HepG2 (cell line): Measurements from ENCODE around the gene GPT2. TPM values are rescaled to one million over a fixed set of nuclear protein-coding genes. Genes with fewer than 3 reads are reported as not detected.

Experiments
- ATAC-seq: fragments of 200-7000 bp; cut with Tn5 transposase; 3 replicates; pipeline ENCODE4 v1.9.1; 2020; ENCODE audit warnings: mild to moderate bottlenecking, moderate library complexity
- BruUV-seq: library from RNA; stranded (reverse); fragments of 400-500 nt; replicated peaks from 2 replicates; lab custom pipeline; 2021; lab: Mats Ljungman, UMichigan
- CTCF ChIA-PET: fragments of 300-600 bp; formaldehyde crosslinking; extraction: SDS; loops from one replicate; lab custom pipeline; 2021; ENCODE audit warnings: low total read pairs, inconsistent platforms, low intra/inter-chr PET ratio; lab: Yijun Ruan, JAX
- POLR2A ChIA-PET: fragments of 350-600 bp; sonication (Branson Sonifier 250); formaldehyde crosslinking; loops from one replicate; lab custom pipeline; 2020; ENCODE audit warnings: antibody characterized with exemption, inconsistent platforms; lab: Yijun Ruan, JAX
- DNase-seq: peaks from one replicate; pipeline ENCODE4 v3.0.0-alpha.2; 2015; ENCODE audit warnings: low spot score
- FAIRE-seq: peaks from 3 replicates; lab custom pipeline; 2011; peaks lifted over from hg19 to GRCh38; lab: Jason Lieb, UNC
- H2AFZ ChIP-seq: one replicate; pipeline ENCODE4 v1.6.1; 2011; ENCODE audit warnings: low read length, inconsistent platforms
- H3K27ac ChIP-seq: fragments of 300-600 bp; 3 replicates; pipeline ENCODE4 v1.8.0; 2011; ENCODE audit warnings: mixed run types, mild to moderate bottlenecking, mixed read lengths, low read length, inconsistent platforms; ENCODE audit not compliant: insufficient read depth; ENCODE audit errors: extremely low read length
- H3K27me3 ChIP-seq, 2 experiments: fragments of 200-600 bp in 1 of 2; 2 replicates in 1 of 2; 3 replicates in 1 of 2; pipeline versions ENCODE4 v1.6.0 to v1.8.0; 2011; ENCODE audit warnings: low read length in 2 of 2, mild to moderate bottlenecking in 2 of 2, moderate library complexity in 2 of 2, inconsistent platforms in 1 of 2; ENCODE audit not compliant: insufficient read depth in 2 of 2, control insufficient read depth in 1 of 2
- H3K36me3 ChIP-seq, 2 experiments: fragments of 200-600 bp in 1 of 2; replicated peaks in 1 of 2; 2 replicates in 1 of 2; 3 replicates in 1 of 2; pipeline versions ENCODE4 v1.5.1 to v1.8.0; 2011; ENCODE audit warnings: low read length in 2 of 2, inconsistent platforms in 1 of 2; ENCODE audit not compliant: insufficient read depth in 2 of 2, control insufficient read depth in 1 of 2
- H3K4me1 ChIP-seq: 2 replicates; pipeline ENCODE4 v1.5.1; 2012; ENCODE audit warnings: low read length, inconsistent platforms; ENCODE audit not compliant: insufficient read depth
- H3K4me2 ChIP-seq: 2 replicates; pipeline ENCODE4 v1.6.0; 2011; ENCODE audit warnings: low read depth, low read length, inconsistent platforms
- H3K4me3 ChIP-seq, 3 experiments: fragments of 200-600 bp in 1 of 3; sonication (generic), shearing (Covaris generic) in 1 of 3; replicated peaks in 1 of 3; 2 replicates each; pipeline ENCODE4 v1.5.1; 2011 to 2016; ENCODE audit warnings: low read length in 3 of 3, inconsistent platforms in 2 of 3, low read depth in 2 of 3, mild to moderate bottlenecking in 2 of 3, control low read depth in 1 of 3, mixed read lengths in 1 of 3; ENCODE audit not compliant: insufficient read depth in 1 of 3
- H3K79me2 ChIP-seq: one replicate; pipeline ENCODE4 v1.6.1; 2011; ENCODE audit warnings: low read length, inconsistent platforms; ENCODE audit not compliant: insufficient read depth
- H3K9ac ChIP-seq: 2 replicates; pipeline ENCODE4 v1.6.0; 2011; ENCODE audit warnings: mild to moderate bottlenecking, low read depth, low read length, inconsistent platforms; ENCODE audit not compliant: insufficient read depth
- H3K9me3 ChIP-seq: 2 replicates; pipeline ENCODE4 v1.5.1; 2012; ENCODE audit warnings: mild to moderate bottlenecking, low read length
- H4K20me1 ChIP-seq: 2 replicates; pipeline ENCODE4 v1.6.0; 2011; ENCODE audit warnings: inconsistent platforms, mild to moderate bottlenecking, low read length, moderate library complexity; ENCODE audit not compliant: insufficient read depth
- ADNP ChIP-seq: sonication (generic); formaldehyde crosslinking; IDR thresholded peaks from 2 replicates; pipeline ENCODE4 v1.4.0; 2020; ENCODE audit warnings: missing genetic modification reagents
- CHD2 ChIP-seq: IDR thresholded peaks from 2 replicates; pipeline ENCODE4 v1.6.1; 2011; ENCODE audit warnings: low read depth, low read length, improper control_type of control experiment
- ELF1 ChIP-seq: sonication (generic); formaldehyde crosslinking; IDR thresholded peaks from 2 replicates; pipeline ENCODE4 v1.4.0; 2020; ENCODE audit warnings: missing genetic modification reagents
- FOXO1 ChIP-seq: sonication (generic); formaldehyde crosslinking; IDR thresholded peaks from 2 replicates; pipeline ENCODE4 v1.4.0; 2020; ENCODE audit warnings: missing genetic modification reagents
- HDAC2 ChIP-seq: sonication (generic); formaldehyde crosslinking; IDR thresholded peaks from 2 replicates; pipeline ENCODE4 v1.4.0; 2020; ENCODE audit warnings: missing genetic modification reagents
- ISL2 ChIP-seq: sonication (generic); formaldehyde crosslinking; IDR thresholded peaks from 2 replicates; pipeline ENCODE4 v1.5.0; 2020; ENCODE audit warnings: missing genetic modification reagents
- PCBP2 ChIP-seq: fragments of 200-400 bp; formaldehyde crosslinking; optimal IDR thresholded peaks from 2 replicates; pipeline ENCODE3; 2018; ENCODE audit warnings: low read length, low read depth; ENCODE audit not compliant: poor library complexity, severe bottlenecking
- RBFOX2 ChIP-seq: fragments of 200-400 bp; formaldehyde crosslinking; IDR thresholded peaks from 2 replicates; pipeline ENCODE4 v1.6.1; 2017; ENCODE audit warnings: low read depth, mild to moderate bottlenecking, low read length
- RFX3 ChIP-seq: IDR thresholded peaks from 2 replicates; pipeline ENCODE4 v1.6.1; 2016; ENCODE audit warnings: missing biosample characterization, missing genetic modification reagents
- SRF ChIP-seq: IDR thresholded peaks from 2 replicates; pipeline ENCODE4 v1.6.1; 2011; ENCODE audit warnings: mild to moderate bottlenecking, low read depth, low read length, moderate library complexity
- XBP1 ChIP-seq: sonication (generic); formaldehyde crosslinking; IDR thresholded peaks from 2 replicates; pipeline ENCODE4 v1.5.0; 2020; ENCODE audit warnings: missing genetic modification reagents
- ZKSCAN1 ChIP-seq: fragments of 150-350 bp; IDR thresholded peaks from 2 replicates; pipeline ENCODE4 v1.6.1; 2014; ENCODE audit warnings: low read length
- ZNF3 ChIP-seq: IDR thresholded peaks from 2 replicates; pipeline ENCODE4 v1.7.0; 2017; ENCODE audit warnings: inconsistent platforms
- ZNF547 ChIP-seq: sonication (generic); formaldehyde crosslinking; IDR thresholded peaks from 2 replicates; pipeline ENCODE4 v1.5.1; 2020; ENCODE audit warnings: mild to moderate bottlenecking, missing genetic modification reagents
- WGBS: methylation state at CpG from one replicate; pipeline ENCODE4 v1.1.6; 2017; ENCODE audit warnings: low lambda C conversion rate; 5-methylcytosine and 5-hydroxymethylcytosine counted together
- in situ Hi-C: cut with HindIII; loops from 2 replicates; pipeline ENCODE4 v1.10.0; 2017; ENCODE audit warnings: low pct_unique_long_range_greater_than_20kb; ENCODE audit not compliant: extremely low pct_ligation_motif_present
- intact Hi-C: fragments of 100-400 bp; cut with micrococcal nuclease; formaldehyde crosslinking; loops from one replicate; pipeline ENCODE4 v1.10.0; 2022; ENCODE audit not compliant: unreplicated experiment
- polyA plus RNA-seq, 8 experiments: library from polyadenylated mRNA; depleted of rRNA in 3 of 8; stranded (reverse) in 7 of 8; unstranded in 1 of 8; fragments of >200 nt; fragmentation: Illumina TruSeq in 4 of 8; extraction: Trizol in 4 of 8; gene quantifications; 2 replicates each; pipeline versions ENCODE4 v1.2.1 to v1.2.3, GENCODE V29; 2011 to 2016; ENCODE audit warnings: low read depth in 4 of 8, missing spikeins in 1 of 8, mixed read lengths in 1 of 8; ENCODE audit not compliant: insufficient read depth in 1 of 8
- total RNA-seq, 5 experiments: library from RNA; depleted of rRNA; stranded (reverse); fragments of >200 nt; fragmentation: Illumina TruSeq; extraction: Trizol; gene quantifications; 2 replicates each; pipeline ENCODE4 v1.2.3, GENCODE V29; 2016; ENCODE audit warnings: low read depth in 1 of 5
- TF ChIP-seq, protein P1 (sequence below): sonication (generic); formaldehyde crosslinking; IDR thresholded peaks from 2 replicates; pipeline ENCODE4 v1.5.1; 2020; ENCODE audit warnings: mild to moderate bottlenecking, missing genetic modification reagents, moderate library complexity
- TF ChIP-seq, protein P2 (sequence below): sonication (generic); formaldehyde crosslinking; IDR thresholded peaks from 2 replicates; pipeline ENCODE4 v1.4.0; 2020; ENCODE audit warnings: missing genetic modification reagents; ENCODE audit errors: not compliant biosample characterization
- TF ChIP-seq, protein P3 (sequence below): sonication (generic); formaldehyde crosslinking; IDR thresholded peaks from 2 replicates; pipeline ENCODE4 v1.5.0; 2020; ENCODE audit warnings: missing genetic modification reagents

The GPT2 gene
- total and polyA plus RNA-seq, 2 of the 13 experiments (the other 11 are each of a cell fraction or from before 2014, with no cell fraction given), result 138 to 267 TPM

DNA sequence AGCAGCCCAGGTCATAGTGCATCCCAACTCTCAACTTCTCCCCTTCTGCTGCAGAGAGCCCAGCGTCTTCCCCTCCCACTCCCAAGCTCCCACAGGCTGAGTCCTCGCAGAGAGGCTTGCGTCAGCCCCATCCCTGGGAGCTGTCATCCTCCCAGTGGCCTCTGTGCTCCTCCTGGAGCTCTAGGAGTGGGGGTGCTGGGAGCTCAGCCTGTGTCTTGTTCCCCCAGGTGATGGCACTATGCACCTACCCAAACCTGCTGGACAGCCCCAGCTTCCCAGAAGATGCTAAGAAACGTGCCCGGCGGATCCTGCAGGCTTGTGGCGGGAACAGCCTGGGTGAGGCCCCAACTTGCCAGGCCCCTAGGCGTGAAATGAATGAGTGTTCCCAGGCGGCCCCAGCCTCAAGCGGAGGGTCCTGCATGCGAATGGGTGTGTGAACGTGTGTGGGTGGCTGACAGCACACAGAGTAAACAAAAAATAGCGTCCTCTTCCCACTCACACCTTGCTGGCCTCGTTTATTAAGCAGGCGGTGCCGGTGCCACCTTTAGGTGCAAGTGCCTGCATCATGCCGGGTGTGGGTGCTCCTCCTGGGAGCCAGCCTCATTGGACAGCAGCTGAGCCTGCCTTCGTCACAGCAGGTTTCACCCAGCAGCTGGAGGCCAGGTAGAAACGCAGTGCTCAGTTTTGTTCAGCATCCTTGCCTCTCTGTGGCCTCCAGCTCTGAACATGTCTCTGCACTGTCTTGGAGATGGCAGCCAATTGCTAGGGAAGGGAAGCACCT, 16.5 kb downstream of the GPT2 start (continued):
- TF ChIP-seq CHD2, result no peak
- TF ChIP-seq FOXO1 (CRISPR knock-in tag), result no peak
- peak; percentile 64; the same call in 1 of the 2 replicates for TF ChIP-seq RBFOX2
- TF ChIP-seq ISL2, result no peak
- TF ChIP-seq XBP1 (CRISPR knock-in tag), result no peak

DNA sequence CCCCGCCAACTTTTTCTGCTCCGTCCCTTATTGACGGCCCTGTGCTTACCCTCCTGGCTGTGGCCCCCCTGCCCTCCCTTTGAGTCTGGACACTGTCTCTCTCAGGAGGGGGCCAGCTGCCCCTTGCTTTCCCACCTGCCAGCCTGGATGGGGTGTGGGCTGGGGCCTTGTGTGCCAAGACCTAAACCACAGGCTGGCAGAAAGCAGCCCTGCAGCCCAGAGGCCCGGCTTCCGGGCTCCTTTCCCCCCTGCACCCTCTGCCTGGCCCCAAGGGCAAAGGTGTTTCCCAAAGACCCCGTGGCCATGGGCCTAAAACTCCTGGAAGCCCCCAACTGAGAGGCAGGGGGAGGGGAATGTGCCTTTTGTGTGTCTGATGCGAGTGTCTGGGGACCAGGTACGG, 17.5 kb downstream of the GPT2 start:
- H3K9ac ChIP-seq, result no peak overlapping the region
- peaks cover 28% of the 10 kb centered on the region for H3K79me2 ChIP-seq
- CTCF ChIA-PET, result no interaction called here
- no peak overlapping the region for H3K4me2 ChIP-seq
- H3K4me1 ChIP-seq, result peaks cover 35% of the 10 kb centered on the region
- intact Hi-C loops (no loop called here), in situ Hi-C loops (no loop called here)
- 87% methylated on average over 8 of the region's 8 CpGs for WGBS
- FAIRE-seq (no peak), DNase-seq (no peak), ATAC-seq (no peak)
- POLR2A ChIA-PET, result interaction anchor here (1.1 to 11.7 kb wide), 2 partner anchors 9 to 17 kb away, joined by 3 to 133 read pairs; partner anchors contain the start of gene GPT2
- no peaks in the 10 kb centered on the region for H3K27me3 ChIP-seq
- no peak overlapping the region for H3K27ac ChIP-seq
- H4K20me1 ChIP-seq, result peaks cover 36% of the 10 kb centered on the region; the same call in 1 of the 2 replicates
- no peak overlapping the region for H2AFZ ChIP-seq
- H3K4me3 ChIP-seq, result no peak overlapping the region
- peaks cover 65 to 89% of the 10 kb centered on the region in 2 experiments for H3K36me3 ChIP-seq
- no peaks in the 10 kb centered on the region for H3K9me3 ChIP-seq
- BruUV-seq, result no TSS peak
- TF ChIP-seq, protein P1, sequence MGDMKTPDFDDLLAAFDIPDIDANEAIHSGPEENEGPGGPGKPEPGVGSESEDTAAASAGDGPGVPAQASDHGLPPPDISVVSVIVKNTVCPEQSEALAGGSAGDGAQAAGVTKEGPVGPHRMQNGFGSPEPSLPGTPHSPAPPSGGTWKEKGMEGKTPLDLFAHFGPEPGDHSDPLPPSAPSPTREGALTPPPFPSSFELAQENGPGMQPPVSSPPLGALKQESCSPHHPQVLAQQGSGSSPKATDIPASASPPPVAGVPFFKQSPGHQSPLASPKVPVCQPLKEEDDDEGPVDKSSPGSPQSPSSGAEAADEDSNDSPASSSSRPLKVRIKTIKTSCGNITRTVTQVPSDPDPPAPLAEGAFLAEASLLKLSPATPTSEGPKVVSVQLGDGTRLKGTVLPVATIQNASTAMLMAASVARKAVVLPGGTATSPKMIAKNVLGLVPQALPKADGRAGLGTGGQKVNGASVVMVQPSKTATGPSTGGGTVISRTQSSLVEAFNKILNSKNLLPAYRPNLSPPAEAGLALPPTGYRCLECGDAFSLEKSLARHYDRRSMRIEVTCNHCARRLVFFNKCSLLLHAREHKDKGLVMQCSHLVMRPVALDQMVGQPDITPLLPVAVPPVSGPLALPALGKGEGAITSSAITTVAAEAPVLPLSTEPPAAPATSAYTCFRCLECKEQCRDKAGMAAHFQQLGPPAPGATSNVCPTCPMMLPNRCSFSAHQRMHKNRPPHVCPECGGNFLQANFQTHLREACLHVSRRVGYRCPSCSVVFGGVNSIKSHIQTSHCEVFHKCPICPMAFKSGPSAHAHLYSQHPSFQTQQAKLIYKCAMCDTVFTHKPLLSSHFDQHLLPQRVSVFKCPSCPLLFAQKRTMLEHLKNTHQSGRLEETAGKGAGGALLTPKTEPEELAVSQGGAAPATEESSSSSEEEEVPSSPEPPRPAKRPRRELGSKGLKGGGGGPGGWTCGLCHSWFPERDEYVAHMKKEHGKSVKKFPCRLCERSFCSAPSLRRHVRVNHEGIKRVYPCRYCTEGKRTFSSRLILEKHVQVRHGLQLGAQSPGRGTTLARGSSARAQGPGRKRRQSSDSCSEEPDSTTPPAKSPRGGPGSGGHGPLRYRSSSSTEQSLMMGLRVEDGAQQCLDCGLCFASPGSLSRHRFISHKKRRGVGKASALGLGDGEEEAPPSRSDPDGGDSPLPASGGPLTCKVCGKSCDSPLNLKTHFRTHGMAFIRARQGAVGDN, result peak; percentile 39
- TF ChIP-seq ZNF547 (CRISPR knock-in tag), result no peak
- TF ChIP-seq, protein P2, sequence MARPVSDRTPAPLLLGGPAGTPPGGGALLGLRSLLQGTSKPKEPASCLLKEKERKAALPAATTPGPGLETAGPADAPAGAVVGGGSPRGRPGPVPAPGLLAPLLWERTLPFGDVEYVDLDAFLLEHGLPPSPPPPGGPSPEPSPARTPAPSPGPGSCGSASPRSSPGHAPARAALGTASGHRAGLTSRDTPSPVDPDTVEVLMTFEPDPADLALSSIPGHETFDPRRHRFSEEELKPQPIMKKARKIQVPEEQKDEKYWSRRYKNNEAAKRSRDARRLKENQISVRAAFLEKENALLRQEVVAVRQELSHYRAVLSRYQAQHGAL, result no peak
- TF ChIP-seq ADNP (CRISPR knock-in tag), result no peak
- TF ChIP-seq, protein P3, sequence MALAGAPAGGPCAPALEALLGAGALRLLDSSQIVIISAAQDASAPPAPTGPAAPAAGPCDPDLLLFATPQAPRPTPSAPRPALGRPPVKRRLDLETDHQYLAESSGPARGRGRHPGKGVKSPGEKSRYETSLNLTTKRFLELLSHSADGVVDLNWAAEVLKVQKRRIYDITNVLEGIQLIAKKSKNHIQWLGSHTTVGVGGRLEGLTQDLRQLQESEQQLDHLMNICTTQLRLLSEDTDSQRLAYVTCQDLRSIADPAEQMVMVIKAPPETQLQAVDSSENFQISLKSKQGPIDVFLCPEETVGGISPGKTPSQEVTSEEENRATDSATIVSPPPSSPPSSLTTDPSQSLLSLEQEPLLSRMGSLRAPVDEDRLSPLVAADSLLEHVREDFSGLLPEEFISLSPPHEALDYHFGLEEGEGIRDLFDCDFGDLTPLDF (CRISPR knock-in tag), result no peak
- no peak for TF ChIP-seq ELF1 (CRISPR knock-in tag)
- TF ChIP-seq ZNF3 (CRISPR knock-in tag), result no peak
- TF ChIP-seq SRF, result no peak
- no peak for TF ChIP-seq PCBP2
- TF ChIP-seq HDAC2 (CRISPR knock-in tag), result no peak
- TF ChIP-seq RFX3, result no peak
- no peak for TF ChIP-seq ZKSCAN1
